IPS-18a (cell line): ENCODE results near the gene NCR1.
"Not testable (repeated sequence)": the region's sequence is repeated elsewhere in the genome, so short reads cannot be mapped to it uniquely, and the experiment has no call there.

Source experiments
- H3K27ac ChIP-seq: one replicate; pipeline ENCODE4 v1.5.1; 2013; ENCODE audit warnings: low read length
- H3K27me3 ChIP-seq: one replicate; pipeline ENCODE4 v1.6.1; 2013; ENCODE audit warnings: mild to moderate bottlenecking, low read length; ENCODE audit not compliant: control insufficient read depth, insufficient read depth
- H3K36me3 ChIP-seq: one replicate; pipeline ENCODE4 v1.6.1; 2013; ENCODE audit warnings: low read depth, low read length; ENCODE audit not compliant: control insufficient read depth
- H3K4me1 ChIP-seq: one replicate; pipeline ENCODE4 v1.6.1; 2013; ENCODE audit warnings: low read depth, low read length; ENCODE audit not compliant: control insufficient read depth
- H3K4me3 ChIP-seq: one replicate; pipeline ENCODE4 v1.5.1; 2013; ENCODE audit warnings: low read length
- H3K9ac ChIP-seq: one replicate; pipeline ENCODE4 v1.6.1; 2013; ENCODE audit warnings: mild to moderate bottlenecking, low read length, moderate library complexity
- H3K9me3 ChIP-seq: one replicate; pipeline ENCODE4 v1.6.1; 2013; ENCODE audit warnings: low read depth, low read length; ENCODE audit not compliant: control insufficient read depth

NCR1 gene

DNA sequence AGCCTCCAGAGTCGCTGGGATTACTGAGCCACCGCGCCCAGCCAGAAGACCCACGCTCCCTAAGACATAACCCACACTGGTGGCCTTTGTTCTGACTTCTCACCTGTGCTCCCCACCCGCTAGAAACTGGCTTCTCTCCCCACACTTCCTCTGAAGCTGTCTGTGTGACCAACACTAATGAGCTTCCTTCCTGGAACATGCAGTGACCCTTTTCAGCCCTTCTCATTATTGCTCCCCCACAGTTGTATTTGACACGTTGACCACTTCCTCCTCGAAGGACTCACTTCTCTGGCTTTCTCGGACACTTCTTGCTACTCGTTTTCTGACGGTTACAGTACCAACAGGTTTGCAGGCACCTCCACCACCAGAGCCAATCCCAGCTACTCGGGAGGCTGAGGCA, 10.9 kb downstream of the NCR1 start:
- H3K27ac ChIP-seq = no peak overlapping the region
- H3K9ac ChIP-seq = no peak overlapping the region
- H3K9me3 ChIP-seq = no peaks in the 10 kb centered on the region
- H3K27me3 ChIP-seq = no peaks in the 10 kb centered on the region
- no peaks in the 10 kb centered on the region for H3K36me3 ChIP-seq
- no peaks in the 10 kb centered on the region for H3K4me1 ChIP-seq
- no peak overlapping the region for H3K4me3 ChIP-seq

GRCh38 chr19:54918499-54918898, 12.6 kb downstream of the NCR1 start:
- no peak overlapping the region for H3K27ac ChIP-seq
- H3K4me1 ChIP-seq = no peaks in the 10 kb centered on the region
- H3K36me3 ChIP-seq = no peaks in the 10 kb centered on the region
- no peak overlapping the region for H3K9ac ChIP-seq
- H3K9me3 ChIP-seq = no peaks in the 10 kb centered on the region
- no peaks in the 10 kb centered on the region for H3K27me3 ChIP-seq
- no peak overlapping the region for H3K4me3 ChIP-seq

DNA sequence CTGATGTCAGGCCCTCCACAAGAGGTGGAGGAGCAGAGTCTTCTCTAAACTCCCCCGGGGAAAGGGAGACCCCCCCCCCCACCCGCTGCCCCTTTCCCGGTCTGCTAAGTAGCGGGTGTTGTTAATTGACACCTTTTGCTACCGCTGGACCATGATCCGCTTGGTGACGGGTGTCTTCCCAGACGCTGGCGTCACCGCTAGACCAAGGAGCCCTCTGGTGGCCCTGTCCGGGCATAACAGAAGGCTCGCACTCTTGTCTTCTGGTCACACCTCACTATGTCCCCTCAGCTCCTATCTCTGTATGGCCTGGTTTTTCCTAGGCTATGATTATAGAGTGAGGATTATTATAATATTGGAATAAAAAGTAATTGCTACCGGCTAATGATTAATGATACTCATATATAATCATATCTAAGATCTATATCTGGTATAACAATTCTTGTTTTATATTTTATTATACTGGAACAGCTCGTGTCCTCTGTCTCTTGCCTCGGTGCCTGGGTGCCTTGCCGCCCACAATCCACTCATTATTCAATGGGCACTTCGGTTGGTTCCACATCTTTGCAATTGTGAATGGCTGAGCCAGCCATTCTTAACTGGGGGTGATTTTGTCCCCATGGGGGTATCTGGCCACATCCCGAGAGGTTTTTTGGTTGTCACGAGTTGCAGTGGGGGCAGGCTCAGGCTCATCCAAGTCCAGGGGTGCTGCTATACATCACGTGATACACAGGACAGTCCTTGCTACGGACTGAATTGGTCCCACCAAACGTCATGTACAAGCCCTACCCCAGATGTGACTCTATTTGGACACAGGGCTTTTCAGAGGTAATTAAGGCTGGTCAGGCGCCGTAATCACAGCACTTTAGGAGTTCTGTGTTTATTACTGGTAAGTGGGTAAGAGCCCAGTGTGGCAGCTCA, 14.0 kb downstream of the NCR1 start:
- H3K9me3 ChIP-seq, H3K27me3 ChIP-seq, H3K4me1 ChIP-seq, H3K27ac ChIP-seq, H3K4me3 ChIP-seq, H3K36me3 ChIP-seq, H3K9ac ChIP-seq: not testable (repeated sequence)

- Histone ChIP-seq H3K4me1 (no peaks in the 10 kb centered on the region), H3K9me3 (no peaks in the 10 kb centered on the region), H3K4me3 (no peak overlapping the region), H3K27ac (no peak overlapping the region), H3K36me3 (no peaks in the 10 kb centered on the region), H3K27me3 (no peaks in the 10 kb centered on the region), H3K9ac (no peak overlapping the region)
These were observed 15.1 kb downstream of the NCR1 start for GRCh38 chr19:54921082-54921481.

GRCh38 chr19:54923276-54923675, 17.3 kb downstream of the NCR1 start:
- H3K27ac ChIP-seq = no peak overlapping the region
- peaks cover 4% of the 10 kb centered on the region for H3K9me3 ChIP-seq
- H3K4me3 ChIP-seq = no peak overlapping the region
- H3K4me1 ChIP-seq = no peaks in the 10 kb centered on the region
- no peaks in the 10 kb centered on the region for H3K27me3 ChIP-seq
- H3K36me3 ChIP-seq = no peaks in the 10 kb centered on the region
- no peak overlapping the region for H3K9ac ChIP-seq

DNA sequence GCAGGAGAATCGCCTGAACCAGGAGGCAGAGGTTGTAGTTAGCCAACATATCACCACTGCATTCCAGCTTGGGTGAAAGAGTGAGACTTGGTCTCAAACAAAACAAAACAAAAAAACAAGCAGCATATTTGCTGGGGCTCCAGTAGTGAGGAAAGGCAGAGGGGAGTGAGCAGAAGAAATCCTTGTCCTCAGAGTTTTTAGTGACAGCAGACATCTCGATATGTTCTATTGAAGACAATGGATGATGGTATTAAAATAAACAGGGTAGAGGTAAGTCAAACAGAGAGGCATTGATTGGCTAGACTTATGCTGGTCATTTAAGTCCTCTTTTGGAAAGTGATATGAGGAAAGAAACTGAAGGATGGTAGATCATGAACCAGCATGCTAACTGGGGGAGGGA, 22.4 kb downstream of the NCR1 start:
- H3K9ac ChIP-seq = no peak overlapping the region
- H3K36me3 ChIP-seq = no peaks in the 10 kb centered on the region
- H3K9me3 ChIP-seq = peaks cover 14% of the 10 kb centered on the region
- no peaks in the 10 kb centered on the region for H3K27me3 ChIP-seq
- no peak overlapping the region for H3K4me3 ChIP-seq
- no peaks in the 10 kb centered on the region for H3K4me1 ChIP-seq
- H3K27ac ChIP-seq = no peak overlapping the region

DNA sequence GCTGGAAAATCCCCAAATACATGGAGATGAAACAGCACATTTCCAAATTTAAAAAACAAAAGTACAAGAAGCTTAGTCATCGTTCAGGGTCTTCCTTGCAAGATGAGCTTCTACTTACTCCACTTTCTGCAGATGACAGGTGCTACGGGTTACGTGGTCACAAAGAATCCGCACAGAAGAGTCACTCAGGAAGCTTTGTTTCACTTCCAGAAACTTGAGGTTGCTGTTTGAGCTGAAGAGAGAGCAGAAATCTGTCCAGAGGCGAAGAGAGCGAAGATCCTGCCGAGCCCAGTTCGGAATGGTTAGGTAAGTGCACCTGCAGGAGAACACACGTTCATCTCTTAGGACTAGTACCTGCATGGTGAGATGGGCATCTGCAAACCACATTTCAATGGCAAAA, 32.0 kb downstream of the NCR1 start:
- Histone ChIP-seq H3K27me3 (no peaks in the 10 kb centered on the region), H3K4me3 (no peak overlapping the region), H3K36me3 (no peaks in the 10 kb centered on the region), H3K27ac (no peak overlapping the region), H3K9me3 (no peaks in the 10 kb centered on the region), H3K9ac (no peak overlapping the region), H3K4me1 (no peaks in the 10 kb centered on the region)

- H3K9me3 ChIP-seq = no peaks in the 10 kb centered on the region
- H3K4me1 ChIP-seq = no peaks in the 10 kb centered on the region
- no peaks in the 10 kb centered on the region for H3K27me3 ChIP-seq
- no peaks in the 10 kb centered on the region for H3K36me3 ChIP-seq
- H3K4me3 ChIP-seq = no peak overlapping the region
- no peak overlapping the region for H3K9ac ChIP-seq
- H3K27ac ChIP-seq = no peak overlapping the region
These were observed 33.0 kb downstream of the NCR1 start for GRCh38 chr19:54938906-54939305.

- H3K27me3 ChIP-seq, H3K4me1 ChIP-seq, H3K9me3 ChIP-seq, H3K27ac ChIP-seq, H3K9ac ChIP-seq, H3K36me3 ChIP-seq, H3K4me3 ChIP-seq: not testable (repeated sequence)
These were observed 33.6 kb downstream of the NCR1 start for GRCh38 chr19:54939538-54939937.

DNA sequence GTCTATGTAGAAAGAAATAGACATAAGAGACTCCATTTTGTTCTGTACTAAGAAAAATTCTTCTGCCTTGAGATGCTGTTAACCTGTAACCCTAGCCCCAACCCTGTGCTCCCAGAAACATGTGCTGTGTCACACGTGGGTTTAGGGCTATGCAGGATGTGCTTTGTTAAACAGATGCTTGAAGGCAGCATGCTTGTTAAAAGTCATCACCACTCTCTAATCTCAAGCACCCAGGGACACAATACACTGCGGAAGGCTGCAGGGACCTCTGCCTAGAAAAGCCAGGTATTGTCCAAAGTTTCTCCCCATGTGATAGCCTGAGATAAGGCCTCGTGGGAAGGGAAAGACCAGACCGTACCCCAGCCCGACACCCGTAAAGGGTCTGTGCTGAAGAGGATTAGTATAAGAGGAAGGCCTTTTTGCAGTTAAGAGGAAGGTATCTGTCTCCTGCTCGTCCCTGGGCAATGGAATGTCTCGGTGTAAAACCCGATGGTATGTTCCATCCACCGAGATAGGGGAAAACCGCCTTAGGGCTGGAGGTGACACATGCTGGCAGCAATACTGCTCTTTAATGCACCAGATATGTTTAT, 37.9 kb downstream of the NCR1 start:
- H3K36me3 ChIP-seq, H3K27me3 ChIP-seq, H3K27ac ChIP-seq, H3K4me1 ChIP-seq, H3K9ac ChIP-seq, H3K9me3 ChIP-seq, H3K4me3 ChIP-seq: not testable (repeated sequence)

GRCh38 chr19:54947381-54947780, 41.4 kb downstream of the NCR1 start, which contains the start of gene NLRP7:
TSS of gene NLRP7 (minus strand) at chr19:54947530.
- Histone ChIP-seq H3K4me1 (peaks cover 4% of the 10 kb centered on the region), H3K9me3 (no peaks in the 10 kb centered on the region), H3K27ac (no peak within 1 kb of the TSS), H3K27me3 (no peaks in the 10 kb centered on the region), H3K4me3 (no peak within 1 kb of the TSS), H3K36me3 (no peaks in the 10 kb centered on the region), H3K9ac (no peak within 1 kb of the TSS)

DNA sequence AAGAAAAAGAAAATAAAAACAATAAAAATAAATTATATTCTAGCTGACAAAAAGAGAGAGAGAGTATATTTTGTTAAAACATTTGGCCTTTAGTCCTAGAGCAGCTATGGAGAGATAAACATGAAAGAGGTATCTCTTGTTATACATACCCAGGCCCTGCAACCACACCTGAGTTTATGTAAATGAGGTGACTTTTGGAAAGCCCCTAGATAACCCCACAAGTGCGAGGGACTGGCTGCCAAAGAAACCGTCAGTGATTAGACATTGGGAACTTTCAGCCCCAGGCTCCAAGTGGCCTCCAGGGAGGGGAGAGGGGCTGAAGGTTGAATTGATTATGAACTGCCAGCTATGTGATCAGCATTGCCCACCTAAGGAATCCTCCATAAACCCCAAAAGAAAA, 43.5 kb downstream of the NCR1 start:
- H3K9ac ChIP-seq = no peak overlapping the region
- H3K36me3 ChIP-seq = no peaks in the 10 kb centered on the region
- H3K4me1 ChIP-seq = peaks cover 4% of the 10 kb centered on the region
- no peak overlapping the region for H3K4me3 ChIP-seq
- no peaks in the 10 kb centered on the region for H3K27me3 ChIP-seq
- no peak overlapping the region for H3K27ac ChIP-seq
- H3K9me3 ChIP-seq = no peaks in the 10 kb centered on the region
